GM21360 (cell line): ENCODE results near the gene PHKB.
"Not testable (repeated sequence)": the region's sequence is repeated elsewhere in the genome, so short reads cannot be mapped to it uniquely, and the experiment has no call there.

Source experiments
- ATAC-seq: cut with Tn5 transposase; IDR thresholded peaks from one replicate; pipeline ENCODE4 v1.9.1; 2021; ENCODE audit warnings: mild to moderate bottlenecking, moderate library complexity; ENCODE audit not compliant: unreplicated experiment

PHKB gene

DNA sequence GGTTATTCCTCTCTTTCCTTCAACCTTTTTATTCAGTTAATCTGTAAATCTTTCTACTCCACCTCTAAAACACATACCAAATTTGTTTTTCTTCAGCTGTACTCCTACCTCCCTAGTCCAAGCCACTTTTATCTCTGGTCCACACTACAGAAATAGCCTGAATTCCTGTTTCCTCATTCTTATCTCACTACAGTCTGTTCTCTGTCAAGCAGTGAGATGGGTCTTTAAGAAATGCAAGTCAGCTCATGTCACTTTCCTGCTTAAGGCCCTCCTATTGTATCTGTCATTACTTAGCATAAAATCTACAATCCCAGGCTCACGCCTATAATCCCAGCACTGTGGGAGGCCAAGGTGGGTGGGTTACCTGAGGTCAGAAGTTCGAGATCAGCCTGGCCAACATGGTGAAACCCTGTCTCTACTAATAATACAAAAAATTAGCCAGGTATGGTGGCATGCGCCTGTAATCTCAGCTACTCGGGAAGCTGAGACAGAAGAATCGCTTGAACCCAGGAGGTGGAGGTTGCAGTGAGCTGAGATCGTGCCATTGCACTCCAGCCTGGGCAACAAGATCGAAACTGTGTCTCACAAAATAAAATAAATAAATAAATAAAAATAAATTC is 7.0 kb downstream of the PHKB start:
- not testable (repeated sequence) for ATAC-seq

DNA sequence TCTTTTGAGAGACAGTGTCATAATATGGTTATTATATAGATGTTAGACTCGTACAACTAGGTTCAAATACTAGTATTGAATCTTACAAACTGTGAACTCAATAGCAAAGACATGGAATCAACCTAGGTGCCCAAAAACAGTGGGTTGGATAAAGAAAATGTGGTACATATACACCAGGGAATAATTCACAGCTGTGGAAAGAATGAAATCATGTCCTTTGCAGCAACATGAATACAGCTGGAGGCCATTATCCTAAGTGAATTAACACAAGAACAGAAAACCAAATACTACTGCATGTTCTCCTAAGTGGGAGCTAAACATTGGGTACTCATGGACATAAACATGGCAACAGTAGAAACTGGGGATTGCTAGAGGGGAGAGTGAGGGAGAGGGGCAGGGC is 8.1 kb downstream of the PHKB start:
- no peak for ATAC-seq

DNA sequence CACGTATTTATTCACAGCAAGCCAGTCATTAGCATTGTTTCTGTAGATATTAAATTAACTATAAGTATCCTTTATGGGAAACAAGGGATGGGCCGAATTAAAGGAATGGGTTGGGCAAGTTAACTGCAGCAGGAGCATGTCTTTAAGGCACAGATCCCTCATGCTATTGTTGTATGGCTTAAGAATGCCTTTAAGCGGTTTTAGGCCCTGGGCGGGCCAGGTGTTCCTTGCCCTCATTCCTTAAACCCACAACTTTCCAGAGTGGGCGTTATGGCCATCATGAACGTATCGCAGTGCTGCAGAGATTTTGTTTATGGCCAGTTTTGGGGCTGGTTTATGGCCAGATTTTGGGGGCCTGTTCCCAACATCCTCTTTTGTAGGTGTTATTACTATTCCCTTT is 9.1 kb downstream of the PHKB start:
- ATAC-seq = no peak

DNA sequence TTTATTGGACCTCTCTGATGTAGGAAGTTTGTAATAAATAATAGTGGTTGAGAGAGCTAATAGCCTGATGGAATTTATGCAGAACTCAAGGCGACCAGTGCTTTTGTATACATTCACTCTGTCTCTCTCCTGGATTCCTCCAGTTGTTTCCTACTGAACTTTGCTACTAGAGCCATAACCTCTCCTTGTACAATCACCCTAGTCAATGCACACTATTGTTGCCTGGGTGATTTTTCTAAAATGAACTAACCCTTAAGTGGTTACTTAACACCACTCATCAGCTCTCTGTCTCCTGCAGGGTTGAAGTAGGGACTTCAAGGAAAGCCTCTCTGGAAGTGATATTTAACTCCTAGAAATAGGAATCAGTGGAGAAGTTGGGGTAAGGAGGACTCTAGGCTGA is 9.7 kb downstream of the PHKB start:
- ATAC-seq = no peak

DNA sequence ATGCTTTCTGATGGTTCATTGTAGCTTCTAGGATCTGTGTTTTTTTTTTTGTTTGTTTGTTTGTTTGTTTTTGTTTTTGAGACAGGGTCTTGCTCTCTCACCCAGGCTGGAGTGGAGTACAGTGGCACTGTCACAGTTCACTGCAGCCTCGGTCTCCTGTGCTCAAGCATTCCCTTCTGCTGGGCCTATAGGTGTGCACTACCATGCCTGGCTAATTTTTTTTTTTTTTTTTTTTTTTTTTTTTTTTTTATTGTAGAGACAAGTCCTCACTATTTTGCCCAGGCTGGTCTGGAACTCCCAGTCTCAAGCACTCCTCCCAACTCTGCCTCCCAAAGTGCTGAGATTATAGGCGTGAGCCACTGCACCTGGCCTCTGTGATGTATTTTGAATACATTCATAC is 11.9 kb downstream of the PHKB start:
- ATAC-seq = not testable (repeated sequence)

DNA sequence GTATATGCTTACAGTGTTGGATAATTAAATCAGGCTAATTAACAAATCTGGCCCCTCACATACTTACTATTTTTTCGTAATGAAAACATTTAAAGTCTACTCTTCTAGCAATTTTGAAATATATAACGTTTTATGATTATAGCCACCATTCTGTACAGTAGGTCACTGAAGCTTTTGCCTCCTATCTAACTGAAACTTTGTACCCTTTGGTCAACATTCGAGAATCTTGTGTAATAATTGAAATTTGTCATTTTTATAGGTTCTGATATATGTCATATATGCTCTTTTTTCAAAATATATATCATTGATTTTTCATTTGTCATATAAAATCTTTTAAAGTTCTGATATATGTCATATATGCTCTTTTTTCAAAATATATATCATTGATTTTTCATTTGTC is 12.7 kb downstream of the PHKB start:
- no peak for ATAC-seq

DNA sequence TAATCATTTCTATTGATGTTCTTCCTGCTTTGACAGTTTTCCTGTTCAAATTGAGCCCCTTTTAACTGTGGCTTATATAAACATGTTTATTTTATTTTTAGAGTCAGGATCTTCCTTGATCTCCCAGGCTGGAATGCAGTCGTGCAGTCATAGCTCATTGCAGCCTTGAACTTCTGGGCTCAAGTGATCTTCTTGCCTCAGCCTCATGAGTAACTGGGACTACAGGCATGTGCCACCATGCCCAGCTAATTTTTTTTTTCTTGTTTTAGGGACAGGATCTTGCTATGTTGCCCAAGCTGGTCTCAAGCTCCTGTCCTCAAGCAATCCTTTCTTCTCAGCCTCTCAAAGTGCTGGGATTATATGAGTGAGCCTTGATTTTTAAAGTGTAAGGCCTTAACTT is 14.7 kb downstream of the PHKB start:
- no peak for ATAC-seq

DNA sequence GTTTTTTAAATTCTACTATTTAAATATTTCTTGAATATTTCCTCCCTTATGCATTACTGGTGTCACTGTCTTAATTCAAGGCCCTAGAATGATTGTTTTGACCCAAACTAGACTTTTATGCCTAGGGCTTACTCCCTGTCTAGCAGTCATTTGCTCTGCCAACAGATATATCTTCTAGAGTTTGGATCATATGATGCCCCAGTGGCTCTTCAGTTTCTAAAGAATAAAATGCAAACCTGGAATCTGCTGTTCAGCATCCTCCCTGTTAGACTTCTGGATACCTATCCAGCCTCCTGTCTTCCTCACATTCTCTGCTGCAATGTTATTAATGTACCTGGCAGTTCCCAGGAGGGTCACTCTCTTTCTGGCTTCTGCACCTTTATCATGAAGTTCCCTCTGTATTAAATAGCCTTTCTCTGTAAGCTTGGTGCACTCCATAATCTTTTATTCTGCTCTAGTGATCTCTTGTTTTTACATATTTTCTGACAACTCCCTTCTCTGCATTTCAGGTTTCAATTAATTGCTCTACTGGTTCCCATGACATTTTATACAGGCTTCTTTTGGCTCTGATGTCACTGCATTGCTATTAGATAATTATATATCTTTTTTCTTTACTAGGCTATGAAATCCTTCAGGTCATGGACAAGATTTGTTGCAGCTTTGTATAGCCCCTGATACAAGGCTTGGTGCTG is 15.7 kb downstream of the PHKB start:
- no peak for ATAC-seq

DNA sequence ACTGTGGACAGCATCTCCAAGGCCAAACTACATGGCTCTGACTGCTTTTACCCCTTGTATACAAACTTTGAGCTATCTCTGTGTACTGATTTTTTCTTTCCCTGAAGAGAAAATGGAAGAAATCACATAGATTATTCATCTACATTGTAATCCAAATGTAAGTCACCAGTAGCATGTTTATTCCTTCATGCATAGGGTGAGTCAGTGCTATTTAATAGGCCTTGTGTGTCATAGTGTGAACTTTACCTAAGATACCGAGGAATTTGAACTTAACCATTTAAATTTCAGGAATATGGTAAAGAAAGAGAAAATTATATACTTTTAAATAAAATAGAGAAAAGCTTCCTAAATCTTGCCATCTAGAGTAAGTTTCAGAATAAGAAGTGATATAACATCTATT is 16.5 kb downstream of the PHKB start:
- no peak for ATAC-seq

DNA sequence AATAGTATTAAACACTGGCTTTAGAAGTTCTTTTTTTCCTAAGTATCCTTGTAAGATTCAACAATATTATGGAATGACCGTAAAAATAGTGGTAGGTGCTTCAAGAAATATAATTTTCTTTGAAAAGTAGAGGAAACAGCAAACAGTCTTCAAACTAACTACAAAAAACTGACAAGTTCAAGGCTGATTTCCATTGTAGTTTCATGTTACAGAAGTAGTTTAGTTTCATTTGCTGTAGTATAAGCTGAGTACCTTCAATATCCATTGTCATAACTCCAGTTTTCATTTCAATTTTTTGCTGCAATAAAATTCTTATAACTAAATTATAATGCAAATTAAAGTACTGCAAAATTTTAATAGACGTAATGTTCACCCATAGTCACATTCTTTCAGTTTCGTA is 19.3 kb downstream of the PHKB start:
- ATAC-seq = no peak

DNA sequence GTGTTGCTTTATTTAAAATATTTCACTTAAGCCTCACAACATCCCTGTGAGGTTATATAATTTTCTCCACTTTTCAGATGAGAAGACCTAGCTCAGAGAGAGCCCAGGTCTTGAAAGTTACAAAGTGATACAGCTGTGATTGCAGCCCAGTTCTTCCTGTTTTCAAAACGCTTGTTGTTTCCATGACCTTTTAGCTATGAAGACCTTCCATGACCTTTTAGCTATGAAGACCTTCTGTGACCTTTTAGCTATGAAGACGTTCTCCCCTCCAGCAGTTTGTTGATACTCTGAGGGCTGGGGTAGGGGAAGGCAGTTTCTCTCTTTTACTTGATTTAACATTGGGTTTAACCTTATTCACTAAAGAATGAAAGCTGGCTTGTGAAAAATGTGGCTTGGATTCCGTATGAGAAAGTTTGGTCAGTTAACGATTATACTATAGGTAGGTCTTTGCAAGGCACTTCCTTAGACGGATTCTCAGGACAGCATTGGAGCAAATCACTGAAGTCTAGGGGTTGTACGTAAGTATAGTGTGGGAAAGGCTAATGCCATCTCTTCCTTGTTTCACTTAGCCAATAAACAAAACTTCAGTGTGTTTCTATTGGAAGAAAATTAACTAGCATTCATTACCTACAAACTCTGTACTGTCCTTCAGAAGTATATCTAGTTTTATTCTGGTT is 20.7 kb downstream of the PHKB start:
- ATAC-seq = no peak

DNA sequence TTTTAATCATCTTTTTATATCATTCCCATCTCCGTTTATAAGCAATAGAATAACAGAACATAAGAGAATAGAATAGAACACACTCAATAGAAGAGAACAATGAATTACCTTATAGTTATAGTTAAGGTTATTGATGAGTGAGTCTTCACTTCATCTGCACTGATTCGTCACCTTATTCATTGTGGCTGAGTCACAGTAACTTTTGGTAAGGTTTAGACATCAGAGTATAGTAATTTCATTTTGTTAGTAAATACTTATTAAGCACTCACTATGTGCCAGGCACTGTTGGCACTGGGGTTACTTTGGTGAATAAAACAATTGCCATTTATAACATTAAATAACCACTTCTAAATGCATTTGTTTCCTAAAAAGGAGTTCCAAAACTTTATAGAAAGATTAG is 22.5 kb downstream of the PHKB start:
- ATAC-seq = no peak

DNA sequence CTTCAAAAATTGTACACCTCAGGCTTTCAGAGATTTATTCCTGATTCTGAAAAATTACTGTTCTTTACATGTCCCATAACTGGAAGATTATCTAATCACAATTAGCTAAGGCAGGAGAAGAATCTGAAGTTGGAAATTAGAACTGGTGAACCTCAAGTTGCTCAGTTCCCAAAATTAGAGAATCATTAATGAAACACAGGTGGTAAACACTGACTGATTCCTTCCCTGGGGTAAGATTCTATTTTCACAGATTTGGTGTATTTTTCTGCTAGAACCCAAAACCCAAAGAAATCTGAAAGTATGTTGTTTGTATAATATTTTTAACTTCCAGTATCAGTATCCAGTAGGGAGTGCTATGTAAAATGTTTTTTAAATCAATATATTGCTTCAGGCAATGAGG is 25.7 kb downstream of the PHKB start:
- no peak for ATAC-seq

DNA sequence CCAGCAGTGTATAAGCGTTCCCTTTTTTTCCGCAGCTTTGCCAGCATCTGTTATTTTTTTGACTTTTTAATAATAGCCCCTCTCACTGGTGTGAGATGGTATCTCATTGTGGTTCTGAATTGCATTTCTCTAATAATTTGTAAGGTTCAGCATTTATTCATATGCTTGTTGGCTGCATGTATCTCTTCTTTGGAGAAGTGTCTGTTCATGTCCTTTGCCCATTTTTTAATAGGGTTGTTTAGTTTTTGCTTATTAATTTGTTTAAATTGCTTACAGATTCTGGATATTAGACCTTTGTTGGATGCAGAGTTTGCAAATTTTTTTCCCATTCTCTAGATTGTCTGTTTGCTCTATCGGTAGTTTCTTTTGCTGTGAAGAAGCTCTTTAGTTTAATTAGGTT is 26.9 kb downstream of the PHKB start:
- ATAC-seq = no peak

DNA sequence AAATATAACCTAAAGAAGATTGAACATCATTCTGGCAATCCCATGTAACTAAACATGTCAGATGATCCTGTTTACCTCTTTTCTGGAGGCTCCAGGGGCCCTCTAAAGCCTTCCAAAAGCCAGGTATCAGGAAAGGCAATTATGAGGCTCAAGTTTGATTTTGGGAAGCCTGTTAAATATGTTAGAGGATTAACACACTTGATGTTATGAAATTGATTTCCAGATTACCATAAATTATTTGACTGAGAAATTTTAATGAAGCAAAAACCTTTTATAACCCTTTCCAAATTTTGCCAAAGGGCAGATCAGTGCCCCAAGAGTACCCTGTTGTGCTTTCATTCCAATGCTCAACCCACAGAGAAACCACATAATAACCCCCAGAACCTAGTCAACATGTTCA is 29.3 kb downstream of the PHKB start:
- no peak for ATAC-seq

DNA sequence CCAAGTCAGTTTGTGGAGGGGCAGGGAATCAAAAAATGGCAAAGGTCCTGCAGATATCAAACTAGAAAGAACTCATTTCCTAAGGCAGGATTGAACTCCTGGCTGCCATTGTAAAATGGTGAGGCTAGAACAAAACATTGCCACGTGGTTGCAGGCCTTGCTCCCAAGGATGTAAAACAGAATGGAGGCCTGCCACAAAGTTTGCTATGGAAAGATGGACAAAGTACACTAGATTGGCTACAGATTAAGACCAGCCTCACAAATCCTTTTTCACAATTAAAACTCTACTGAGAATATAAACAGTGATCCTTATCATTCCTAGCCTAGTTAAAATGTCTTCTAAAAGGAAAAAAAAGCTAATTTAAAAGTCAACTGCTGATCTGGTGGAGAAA is 30.9 kb downstream of the PHKB start:
- ATAC-seq = no peak

DNA sequence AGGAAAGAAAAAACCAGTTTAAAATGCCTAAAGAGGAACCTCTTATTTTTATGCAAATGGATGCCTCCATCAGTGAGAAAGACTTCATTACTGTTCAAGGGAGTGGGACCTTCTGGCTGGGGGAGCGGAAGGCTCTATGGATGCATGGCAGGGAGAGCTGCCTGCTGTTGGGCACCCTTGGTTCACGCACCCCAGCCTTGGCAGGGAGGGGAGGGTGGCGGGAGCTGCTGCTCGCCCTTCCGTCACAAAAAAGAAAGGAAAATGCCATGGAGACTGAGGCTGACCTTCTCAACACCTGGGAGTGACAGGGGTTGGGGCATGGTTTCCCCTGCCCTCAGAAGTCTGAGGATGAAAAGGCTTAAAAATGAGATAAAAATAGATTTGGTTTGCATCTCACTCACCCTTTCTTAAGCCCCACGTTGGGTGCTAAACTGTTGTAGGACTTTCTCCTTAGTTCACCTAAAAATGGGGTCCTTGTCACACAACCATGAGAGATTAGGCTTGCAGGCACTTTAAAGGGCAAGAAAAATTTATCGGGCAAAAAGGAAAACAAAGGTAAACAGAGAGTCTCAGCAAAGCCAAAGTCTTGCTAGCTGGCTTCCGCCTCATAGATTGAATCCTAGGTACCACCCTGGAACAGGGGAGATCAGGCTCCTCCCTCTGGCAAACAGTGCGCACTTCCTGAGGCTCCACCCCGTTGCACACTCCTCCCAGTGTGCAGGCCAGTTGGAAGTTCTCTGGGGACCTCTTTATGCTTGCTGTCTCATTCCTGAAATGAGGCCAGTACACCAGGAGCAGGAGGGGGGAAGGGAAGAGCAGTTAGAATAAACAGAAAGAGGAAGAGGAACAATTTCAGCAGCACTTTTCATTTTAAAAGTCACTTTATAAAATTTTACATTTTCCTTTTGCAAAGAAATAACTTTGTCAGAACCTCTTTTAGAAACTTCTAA is 31.6 kb downstream of the PHKB start:
- ATAC-seq = peak; percentile 90

DNA sequence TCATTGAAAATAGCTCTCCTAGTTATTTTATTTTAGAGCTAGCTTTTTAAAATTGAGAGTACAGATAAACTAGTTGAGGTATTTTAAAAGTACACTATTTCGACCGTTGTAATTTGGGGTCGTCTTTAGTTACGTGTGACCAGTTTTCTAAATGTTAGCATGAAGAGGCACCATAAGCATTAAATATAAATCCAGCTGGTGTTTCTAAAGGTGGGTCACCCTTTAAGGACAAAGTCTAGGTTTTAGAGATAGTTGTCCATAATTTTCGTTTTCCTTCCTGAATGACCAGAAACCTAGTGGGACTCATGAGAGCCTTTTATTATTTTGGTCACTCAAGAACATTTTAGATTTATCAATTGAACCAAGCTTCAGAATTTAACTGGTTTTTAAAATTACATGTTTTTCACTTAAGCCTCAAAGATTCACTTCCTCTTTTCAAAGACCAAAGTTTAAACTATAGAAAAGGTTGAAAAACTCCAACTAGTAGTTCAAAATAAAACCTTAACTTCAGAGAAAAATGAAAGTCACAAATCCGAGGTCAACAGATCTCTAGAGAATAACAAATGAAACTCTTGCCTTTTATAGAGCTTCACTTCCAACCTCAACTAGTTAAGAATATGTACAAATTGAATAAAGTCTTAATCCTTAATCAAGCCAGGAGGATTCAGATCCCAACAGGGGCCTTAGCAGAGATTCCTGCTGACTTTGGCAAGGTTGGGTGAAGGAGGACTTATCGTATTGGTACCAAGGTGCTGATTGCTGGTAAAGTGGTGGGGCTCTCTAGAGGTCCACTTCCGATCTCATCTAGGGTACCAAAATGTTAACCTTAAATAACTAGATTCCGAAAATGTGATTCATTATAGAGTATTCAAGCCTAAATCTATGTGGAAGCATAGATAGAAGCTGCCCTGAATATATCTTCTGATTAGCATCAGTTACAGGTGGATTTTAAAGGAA is 32.5 kb downstream of the PHKB start:
- peak; percentile 41 for ATAC-seq

DNA sequence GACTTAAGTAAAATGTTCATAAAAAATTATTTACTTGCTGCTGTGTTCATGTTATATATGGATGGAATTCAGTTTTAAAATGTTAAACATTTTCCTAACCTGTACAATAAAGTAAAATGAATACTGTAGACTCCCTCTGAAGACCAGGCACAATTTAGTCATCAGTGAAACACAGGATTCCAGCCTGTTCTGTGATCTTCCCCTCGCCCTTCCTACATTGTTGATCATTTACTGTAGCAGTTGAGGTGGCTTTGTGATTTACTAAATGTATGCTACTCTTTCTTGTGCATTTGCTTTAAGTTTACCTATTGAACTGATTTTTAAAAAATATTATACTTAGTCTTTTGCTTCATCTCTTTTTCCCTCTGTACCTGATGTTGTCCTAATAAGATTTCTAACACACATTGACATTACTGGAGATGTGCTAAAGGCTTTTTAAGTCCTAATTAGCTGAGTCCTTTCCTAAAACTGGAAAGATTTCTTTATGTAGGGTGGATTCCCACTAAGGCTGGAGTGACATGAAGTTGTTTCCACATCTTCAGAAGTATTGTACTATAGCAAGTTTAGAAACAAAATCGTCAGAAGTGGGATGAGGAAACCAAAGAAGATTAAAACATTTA is 38.1 kb downstream of the PHKB start:
- ATAC-seq = no peak
